Mesenchymal stem cell (in vitro differentiated cells and primary cell): ENCODE results near the gene CHN2.

Experiments used
- DNase-seq: peaks from one replicate; pipeline ENCODE4 v3.0.0-alpha.2; 2013
- H2AFZ ChIP-seq: one replicate; pipeline ENCODE4 v1.6.1; 2013; ENCODE audit warnings: low read depth, mild to moderate bottlenecking, control low read depth, inconsistent platforms, low read length, moderate library complexity
- H2AK5ac ChIP-seq: 2 replicates; pipeline ENCODE4 v1.6.1; 2013; ENCODE audit warnings: low read length, moderate library complexity, mild to moderate bottlenecking, inconsistent platforms; ENCODE audit not compliant: severe bottlenecking
- H2BK120ac ChIP-seq: one replicate; pipeline ENCODE4 v1.6.1; 2013; ENCODE audit warnings: low read depth, mild to moderate bottlenecking, inconsistent platforms, low read length, moderate library complexity
- H2BK12ac ChIP-seq, 2 experiments: one replicate each; pipeline ENCODE4 v1.6.1; 2013; ENCODE audit warnings: inconsistent platforms in 2 of 2, low read length in 2 of 2, mild to moderate bottlenecking in 2 of 2, moderate library complexity in 2 of 2, control low read depth in 1 of 2
- H2BK15ac ChIP-seq: one replicate; pipeline ENCODE4 v1.6.1; 2013; ENCODE audit warnings: mild to moderate bottlenecking, low read depth, inconsistent platforms; ENCODE audit not compliant: poor library complexity, severe bottlenecking
- H2BK5ac ChIP-seq: 2 replicates; pipeline ENCODE4 v1.6.1; 2013; ENCODE audit warnings: low read depth, mild to moderate bottlenecking, low read length, control low read depth, inconsistent platforms; ENCODE audit not compliant: poor library complexity, severe bottlenecking
- H3K14ac ChIP-seq, 2 experiments: one replicate each; pipeline ENCODE4 v1.6.1; 2013; ENCODE audit warnings: inconsistent platforms in 2 of 2, low read length in 2 of 2, control low read depth in 1 of 2, mild to moderate bottlenecking in 1 of 2, moderate library complexity in 1 of 2
- H3K18ac ChIP-seq, 2 experiments: one replicate each; pipeline ENCODE4 v1.6.1; 2013; ENCODE audit warnings: inconsistent platforms in 2 of 2, low read length in 2 of 2, control low read depth in 1 of 2, low read depth in 1 of 2, mild to moderate bottlenecking in 1 of 2
- H3K23ac ChIP-seq, 2 experiments: one replicate each; pipeline ENCODE4 v1.6.1; 2013; ENCODE audit warnings: inconsistent platforms in 2 of 2, low read length in 2 of 2, mild to moderate bottlenecking in 2 of 2, moderate library complexity in 2 of 2, control low read depth in 1 of 2
- H3K27ac ChIP-seq: 2 replicates; pipeline ENCODE4 v1.5.1; 2013; ENCODE audit warnings: mild to moderate bottlenecking, moderate library complexity, low read length, control low read depth, inconsistent platforms; ENCODE audit not compliant: poor library complexity, severe bottlenecking
- H3K27me3 ChIP-seq, 2 experiments: 2 replicates each; pipeline versions ENCODE4 v1.6.1 to v1.7.0; 2013; ENCODE audit warnings: low read length in 2 of 2, mild to moderate bottlenecking in 2 of 2, moderate library complexity in 2 of 2, control low read depth in 1 of 2, inconsistent platforms in 1 of 2; ENCODE audit not compliant: control insufficient read depth in 1 of 2, insufficient read depth in 1 of 2
- H3K36me3 ChIP-seq, 2 experiments: 2 replicates each; pipeline versions ENCODE4 v1.6.1 to v1.7.0; 2013; ENCODE audit warnings: low read length in 2 of 2, control low read depth in 1 of 2, inconsistent platforms in 1 of 2, low read depth in 1 of 2, mild to moderate bottlenecking in 1 of 2; ENCODE audit not compliant: insufficient read depth in 2 of 2, control insufficient read depth in 1 of 2
- H3K4ac ChIP-seq, 2 experiments: one replicate each; pipeline ENCODE4 v1.6.1; 2013; ENCODE audit warnings: inconsistent platforms in 2 of 2, low read length in 2 of 2, mild to moderate bottlenecking in 2 of 2, moderate library complexity in 2 of 2, control low read depth in 1 of 2, low read depth in 1 of 2
- H3K4me1 ChIP-seq: 2 replicates; pipeline ENCODE4 v1.6.1; 2013; ENCODE audit warnings: low read depth, low read length, control low read depth; ENCODE audit not compliant: control insufficient read depth, insufficient read depth
- H3K4me2 ChIP-seq: 2 replicates; pipeline ENCODE4 v1.6.1; 2013; ENCODE audit warnings: low read length, mild to moderate bottlenecking, inconsistent platforms; ENCODE audit not compliant: poor library complexity, severe bottlenecking
- H3K4me3 ChIP-seq, 2 experiments: 2 replicates each; pipeline versions ENCODE4 v1.5.1 to v1.7.0; 2013; ENCODE audit warnings: low read length in 2 of 2, mild to moderate bottlenecking in 2 of 2, control low read depth in 1 of 2, low read depth in 1 of 2; ENCODE audit not compliant: insufficient read depth in 1 of 2
- H3K79me1 ChIP-seq: replicated peaks from 2 replicates; pipeline ENCODE4 v1.6.1; 2013; ENCODE audit warnings: mild to moderate bottlenecking, control low read depth, low read length, inconsistent platforms; ENCODE audit not compliant: poor library complexity, severe bottlenecking
- H3K9ac ChIP-seq: 2 replicates; pipeline ENCODE4 v1.7.0; 2013; ENCODE audit warnings: mild to moderate bottlenecking, low read length, moderate library complexity
- H3K9me3 ChIP-seq: 2 replicates; pipeline ENCODE4 v1.7.0; 2013; ENCODE audit warnings: mild to moderate bottlenecking, low read length; ENCODE audit not compliant: control insufficient read depth
- H4K8ac ChIP-seq: one replicate; pipeline ENCODE4 v1.6.1; 2013; ENCODE audit warnings: inconsistent platforms, mild to moderate bottlenecking, low read length, moderate library complexity
- H4K91ac ChIP-seq: one replicate; pipeline ENCODE4 v1.6.1; 2013; ENCODE audit warnings: mild to moderate bottlenecking, low read length, inconsistent platforms
- WGBS: methylation state at CpG from one replicate; pipeline ENCODE4 v1.1.7; 2013; ENCODE audit warnings: mixed read lengths; 5-methylcytosine and 5-hydroxymethylcytosine counted together

The CHN2 gene

GRCh38 chr7:29161231-29161630 lies 33.3 kb upstream of the CHN2 start:
- Histone ChIP-seq H3K4me3 (no peak overlapping the region), H3K79me1 (no peaks in the 10 kb centered on the region), H2BK15ac (no peak overlapping the region), H2AK5ac (no peak overlapping the region), H3K18ac (no peak overlapping the region), H3K9me3 (peaks cover 5% of the 10 kb centered on the region), H2BK5ac (no peak overlapping the region), H3K4ac (no peak overlapping the region), H3K4me2 (no peak overlapping the region), H3K27ac (no peak overlapping the region), H4K91ac (no peak overlapping the region), H3K23ac (no peak overlapping the region), H3K36me3 (no peaks in the 10 kb centered on the region), H2BK12ac (no peak overlapping the region), H4K8ac (no peak overlapping the region), H2BK120ac (no peak overlapping the region), H2AFZ (no peak overlapping the region), H3K27me3 (peaks cover 4 to 26% of the 10 kb centered on the region in 2 experiments), H3K9ac (no peak overlapping the region), H3K4me1 (no peaks in the 10 kb centered on the region), H3K14ac (no peak overlapping the region)
- 91% methylated on average over 3 of the region's 4 CpGs for WGBS
- DNase-seq, result no peak

- no peak overlapping the region for H2BK5ac ChIP-seq
- peaks cover 0 to 22% of the 10 kb centered on the region in 2 experiments for H3K27me3 ChIP-seq
- no peak overlapping the region for H4K91ac ChIP-seq
- H3K9me3 ChIP-seq, result peaks cover 6% of the 10 kb centered on the region
- no peak overlapping the region for H2BK15ac ChIP-seq
- no peak overlapping the region for H3K4me3 ChIP-seq
- H3K4me2 ChIP-seq, result no peak overlapping the region
- no peak overlapping the region for H2BK12ac ChIP-seq
- H3K4me1 ChIP-seq, result no peaks in the 10 kb centered on the region
- no peak overlapping the region for H3K9ac ChIP-seq
- no peak overlapping the region for H3K23ac ChIP-seq
- no peak overlapping the region for H3K14ac ChIP-seq
- no peak overlapping the region for H3K4ac ChIP-seq
- no peak overlapping the region for H2AK5ac ChIP-seq
- no CpG with 5 or more reads among the region's 6 CpGs for WGBS
- H3K36me3 ChIP-seq, result no peaks in the 10 kb centered on the region
- H3K27ac ChIP-seq, result no peak overlapping the region
- H2BK120ac ChIP-seq, result no peak overlapping the region
- no peak overlapping the region for H2AFZ ChIP-seq
- H3K79me1 ChIP-seq, result no peaks in the 10 kb centered on the region
- no peak overlapping the region for H3K18ac ChIP-seq
- H4K8ac ChIP-seq, result no peak overlapping the region
- no peak for DNase-seq
These were observed 32.0 kb upstream of the CHN2 start for GRCh38 chr7:29162577-29162976.

GRCh38 chr7:29163854-29164253 lies 30.7 kb upstream of the CHN2 start:
- 95% methylated on average over 2 of the region's 3 CpGs for WGBS
- Histone ChIP-seq H2AFZ (no peak overlapping the region), H2AK5ac (no peak overlapping the region), H3K36me3 (no peaks in the 10 kb centered on the region), H3K4me1 (no peaks in the 10 kb centered on the region), H2BK120ac (no peak overlapping the region), H3K4ac (no peak overlapping the region), H2BK12ac (no peak overlapping the region), H3K27ac (no peak overlapping the region), H3K23ac (no peak overlapping the region), H3K4me3 (no peak overlapping the region), H3K9ac (no peak overlapping the region), H3K27me3 (peaks cover 0 to 13% of the 10 kb centered on the region in 2 experiments), H2BK15ac (no peak overlapping the region), H3K79me1 (no peaks in the 10 kb centered on the region), H2BK5ac (no peak overlapping the region), H3K18ac (no peak overlapping the region), H3K14ac (no peak overlapping the region), H4K8ac (no peak overlapping the region), H4K91ac (no peak overlapping the region), H3K4me2 (no peak overlapping the region), H3K9me3 (peaks cover 6% of the 10 kb centered on the region)
- DNase-seq, result no peak

DNA sequence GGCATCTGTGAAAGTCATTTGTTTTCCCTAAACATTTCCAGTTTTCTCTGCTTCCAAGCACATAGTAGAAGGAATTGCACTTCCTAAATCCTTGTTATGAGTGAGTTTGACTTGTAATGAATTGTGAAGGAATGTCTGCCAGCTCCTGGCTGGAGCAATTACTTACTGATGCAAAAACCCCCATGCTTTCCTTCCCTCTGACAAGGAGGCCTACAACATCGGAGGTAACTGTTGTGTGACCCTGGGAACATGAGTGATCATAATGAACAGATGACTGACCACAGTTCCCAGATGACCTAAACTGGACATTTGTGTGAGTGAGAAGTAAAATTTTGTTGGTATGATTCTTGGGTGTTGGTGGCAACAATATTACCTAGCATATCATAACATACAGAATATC lies 26.9 kb upstream of the CHN2 start:
- Histone ChIP-seq H3K4me1 (no peaks in the 10 kb centered on the region), H4K91ac (no peak overlapping the region), H2BK15ac (no peak overlapping the region), H2AFZ (no peak overlapping the region), H3K14ac (no peak overlapping the region), H4K8ac (no peak overlapping the region), H3K9me3 (peaks cover 6% of the 10 kb centered on the region), H3K27ac (no peak overlapping the region), H2BK5ac (no peak overlapping the region), H3K4me2 (no peak overlapping the region), H2BK12ac (no peak overlapping the region), H3K4ac (no peak overlapping the region), H3K9ac (no peak overlapping the region), H3K27me3 (peaks cover 0 to 12% of the 10 kb centered on the region in 2 experiments), H3K18ac (no peak overlapping the region), H3K79me1 (no peaks in the 10 kb centered on the region), H2AK5ac (no peak overlapping the region), H3K36me3 (no peaks in the 10 kb centered on the region), H3K23ac (no peak overlapping the region), H3K4me3 (no peak overlapping the region), H2BK120ac (no peak overlapping the region)
- DNase-seq, result no peak
- 71% methylated on average over 1 of the region's 1 CpG for WGBS
